ENCODE data around the gene RFX5.
"Not testable (repeated sequence)": the region's sequence is repeated elsewhere in the genome, so short reads cannot be mapped to it uniquely, and the experiment has no call there.

The RFX5 gene

DNA sequence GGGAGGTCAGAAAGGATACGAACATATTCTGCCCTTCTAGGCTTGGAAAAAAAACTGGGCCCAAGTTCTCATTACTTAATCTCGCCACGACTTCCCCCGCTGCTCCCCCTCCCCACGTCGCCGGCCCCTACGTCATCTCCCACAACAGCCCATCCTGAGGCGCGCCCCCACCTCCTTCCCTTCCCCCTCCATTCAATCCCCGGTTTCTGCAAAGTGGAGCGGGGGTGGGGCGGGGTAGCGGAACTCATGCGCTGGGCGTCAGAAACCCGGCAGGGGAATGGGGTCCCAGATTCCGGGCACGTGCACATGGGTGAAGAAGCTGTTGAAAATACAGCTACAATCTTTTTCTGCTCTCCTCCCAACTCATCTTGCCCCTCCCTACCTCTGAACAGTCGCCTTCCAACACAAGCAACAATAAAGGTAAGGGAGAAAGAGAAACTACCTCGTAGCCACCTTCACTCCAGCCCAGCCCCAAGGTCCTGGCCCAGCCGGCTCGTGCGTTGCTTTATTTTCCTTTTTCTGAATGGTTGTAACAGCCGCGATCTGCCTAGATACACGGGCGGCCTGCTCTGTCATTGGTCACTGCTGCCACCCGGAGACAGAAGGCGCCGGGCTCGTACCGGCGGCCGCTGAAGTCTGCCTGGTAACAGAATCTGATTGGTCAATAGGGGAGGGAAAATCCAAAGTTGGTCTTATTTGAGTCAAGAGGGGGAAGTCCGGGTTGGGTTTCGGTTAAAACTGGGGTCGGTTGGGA, at the start of gene RFX5:
Gene RFX5, minus strand, starts transcription at position 484 of the 754 bp plus-strand sequence. CDS start 932 bp downstream, outside the sequence.
- peak; percentile 97 to 99 for DNase-seq

DNA sequence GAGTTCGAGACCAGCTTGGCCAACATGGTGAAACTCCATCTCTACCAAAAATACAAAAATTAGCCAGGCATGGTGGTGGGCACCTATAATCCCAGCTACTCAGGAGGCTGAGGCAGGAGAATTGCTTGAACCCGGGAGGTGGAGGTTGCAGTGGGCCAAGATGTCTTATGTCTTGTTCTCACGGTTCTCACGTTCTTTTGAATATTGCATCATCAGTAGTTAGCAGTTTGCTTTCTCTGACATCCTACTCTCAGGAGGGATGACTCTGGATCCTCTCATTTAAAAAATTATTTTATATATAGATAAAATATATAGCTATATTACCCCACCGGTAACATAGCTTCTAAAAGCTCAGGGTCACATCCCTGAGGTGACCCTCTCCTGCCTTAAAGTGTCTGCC, 49.2 kb upstream of the RFX5 start:
- not testable (repeated sequence) for DNase-seq

DNA sequence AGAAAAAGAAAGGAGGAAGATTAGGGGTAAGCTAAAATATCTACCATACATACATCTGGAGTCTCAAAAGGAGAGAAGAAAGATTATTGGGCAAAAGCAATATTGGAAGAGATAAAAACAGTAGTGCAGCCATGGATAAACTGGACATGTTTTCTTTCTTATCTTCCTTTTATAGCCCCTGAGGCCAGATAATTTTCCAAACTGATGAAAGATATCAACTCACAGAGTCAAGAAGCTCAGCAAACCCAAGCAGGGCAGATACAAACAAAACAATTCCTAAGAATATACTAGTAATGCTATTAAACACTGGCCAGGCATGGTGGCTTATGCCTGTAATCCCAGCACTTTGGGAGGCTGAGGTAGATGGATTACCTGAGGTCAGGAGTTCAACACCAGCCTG, 46.5 kb upstream of the RFX5 start:
- no peak for DNase-seq

DNA sequence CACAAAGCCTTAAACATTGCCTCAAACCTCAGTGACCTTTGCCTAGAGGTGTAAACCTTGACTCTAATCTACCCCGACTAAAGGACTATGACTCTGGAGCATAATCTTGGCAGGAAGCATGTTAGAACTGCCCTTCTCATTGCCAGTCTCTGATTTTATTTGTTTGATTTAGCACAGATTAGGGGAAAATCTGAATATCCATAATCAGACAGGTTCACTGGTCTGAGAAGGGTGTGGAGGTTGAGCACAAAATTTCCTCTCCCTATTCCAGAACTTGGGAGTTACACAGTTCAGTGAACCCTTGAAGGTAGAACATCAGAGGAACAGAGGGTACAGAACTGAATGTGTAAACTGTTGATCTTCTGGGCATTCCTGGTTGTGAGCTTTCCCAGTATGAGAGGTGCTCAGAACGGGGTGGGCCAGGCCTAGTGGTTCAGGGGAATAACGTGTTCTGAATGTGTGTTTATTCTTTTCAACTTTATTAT, 44.1 kb upstream of the RFX5 start:
- DNase-seq = no peak

DNA sequence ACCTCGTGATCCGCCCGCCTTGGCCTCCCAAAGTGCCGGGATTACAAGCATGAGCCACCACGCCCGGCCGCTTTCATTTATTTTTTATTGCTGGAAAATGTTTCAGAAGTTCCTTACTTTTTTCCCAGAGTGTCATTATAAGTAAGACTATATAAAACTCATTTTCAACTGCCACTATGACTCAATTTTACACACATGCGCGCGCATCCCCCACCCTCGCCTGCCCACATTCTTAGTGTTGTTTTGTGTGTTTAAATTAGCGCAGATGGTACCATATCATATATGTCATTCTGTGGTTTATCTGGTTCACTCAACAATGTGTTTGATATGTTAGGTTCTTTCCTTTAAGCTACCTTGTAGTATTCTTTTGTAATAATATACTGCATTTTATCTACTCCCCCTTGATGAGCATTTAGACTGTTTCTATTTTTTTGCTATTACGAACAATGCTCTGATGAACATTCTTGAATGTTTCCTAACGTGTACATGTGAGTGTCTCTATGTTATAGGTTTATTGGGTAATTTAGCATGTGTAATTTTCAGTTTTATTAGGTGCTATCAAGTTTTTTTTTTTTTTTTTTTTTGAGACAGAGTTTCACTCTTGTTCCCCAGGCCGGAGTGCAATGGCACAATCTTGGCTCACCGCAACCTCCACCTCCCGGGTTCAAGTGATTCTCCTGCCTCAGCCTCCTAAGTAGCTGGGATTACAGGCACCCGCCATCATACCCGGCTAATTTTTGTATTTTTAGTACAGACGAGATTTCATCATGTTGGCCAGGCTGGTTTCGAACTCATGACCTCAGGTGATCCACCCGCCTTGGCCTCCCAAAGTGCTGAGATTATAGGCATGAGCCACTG, 43.4 kb upstream of the RFX5 start:
- DNase-seq = not testable (repeated sequence)

DNA sequence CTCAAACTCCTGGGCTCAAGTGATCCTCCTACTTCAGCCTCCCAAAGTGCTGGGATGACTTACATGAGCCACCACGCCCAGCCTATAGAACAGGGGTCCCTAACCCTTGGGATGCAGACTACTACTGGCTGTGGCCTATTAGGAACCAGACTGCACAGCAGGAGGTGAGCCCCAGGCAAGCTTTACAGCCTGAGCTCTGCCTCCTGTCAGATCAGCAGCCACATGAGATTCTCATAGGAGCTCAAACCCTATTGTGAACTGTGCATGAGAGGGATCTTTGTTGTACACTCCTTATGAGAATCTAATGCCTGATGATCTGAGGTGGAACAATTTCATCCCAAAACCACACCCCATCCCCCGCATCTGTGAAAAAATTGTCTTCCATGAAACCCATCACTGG, 39.0 kb upstream of the RFX5 start:
- no peak for DNase-seq

DNA sequence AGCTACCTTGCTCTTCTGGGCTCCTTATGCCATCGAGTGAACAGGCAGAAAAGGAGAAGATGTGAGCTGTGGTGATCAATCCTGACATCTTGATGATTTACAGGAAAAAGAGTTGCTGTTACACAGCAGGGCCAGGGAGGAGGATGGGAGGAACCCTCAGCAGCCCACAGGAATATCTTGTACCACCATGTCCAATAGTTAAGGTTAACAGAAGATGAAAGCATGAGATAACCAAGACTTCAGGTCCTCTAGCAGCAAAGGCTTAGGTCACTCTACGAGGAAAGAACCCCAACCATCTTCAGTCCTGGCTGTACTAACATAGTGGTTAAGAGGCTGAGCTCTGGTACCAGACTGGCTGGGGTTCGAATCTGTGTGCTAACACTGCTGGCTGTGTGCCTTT, 37.5 kb upstream of the RFX5 start:
- no peak for DNase-seq

DNA sequence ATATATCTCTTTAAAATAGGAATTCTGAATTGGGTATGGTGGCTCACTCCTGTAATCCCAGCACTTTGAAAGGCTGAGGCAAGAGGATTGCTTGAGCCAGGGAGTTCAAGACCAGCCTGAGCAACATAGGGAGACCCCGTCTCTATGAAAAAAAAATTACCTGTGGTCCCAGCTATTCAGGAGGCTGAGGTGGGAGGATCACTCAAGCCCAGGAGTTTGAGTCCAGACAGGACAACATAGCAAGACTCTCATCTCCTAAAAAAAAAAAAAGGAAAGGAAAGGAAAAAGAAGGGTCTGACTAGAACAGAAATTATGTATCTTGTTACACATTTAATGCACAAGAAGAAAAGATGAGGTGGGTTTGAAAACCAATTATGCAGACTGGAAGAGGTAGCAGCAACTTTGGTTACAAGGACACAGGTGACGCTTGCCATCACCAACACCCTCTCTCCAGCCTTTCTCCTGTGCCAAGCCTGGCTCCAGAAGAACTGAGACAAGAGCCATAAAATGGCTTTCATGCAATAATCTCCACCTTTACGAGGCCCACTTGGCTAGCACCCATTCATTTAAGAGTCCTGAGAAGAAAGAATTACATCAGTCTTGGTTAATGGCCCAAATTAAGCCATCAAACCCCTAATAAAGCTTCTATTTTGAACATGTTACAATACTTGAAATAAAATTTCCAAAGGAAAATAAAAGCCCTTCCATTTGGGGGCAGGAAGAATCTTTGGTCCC, 30.3 kb upstream of the RFX5 start:
- no peak for DNase-seq

DNA sequence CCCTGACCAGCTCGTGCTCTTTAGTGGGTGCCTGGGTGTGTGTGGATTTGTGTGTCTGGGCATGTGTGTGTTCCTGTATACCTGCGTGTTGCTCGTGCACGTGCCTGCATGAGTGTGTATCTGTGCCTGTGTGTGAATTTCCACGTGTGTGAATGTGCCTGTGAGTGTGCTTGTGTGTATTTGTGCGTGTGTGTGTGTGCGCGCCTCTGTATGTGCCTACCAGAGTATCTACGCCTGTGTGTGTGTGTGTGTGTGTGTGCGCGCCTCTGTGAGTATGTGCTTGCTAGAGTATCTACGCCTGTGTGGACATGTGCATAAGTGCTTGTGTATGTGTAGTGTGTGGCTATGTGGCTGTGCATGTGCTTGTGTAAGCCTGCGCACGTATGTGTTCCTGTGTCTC, 26.1 kb upstream of the RFX5 start:
- no peak for DNase-seq

DNA sequence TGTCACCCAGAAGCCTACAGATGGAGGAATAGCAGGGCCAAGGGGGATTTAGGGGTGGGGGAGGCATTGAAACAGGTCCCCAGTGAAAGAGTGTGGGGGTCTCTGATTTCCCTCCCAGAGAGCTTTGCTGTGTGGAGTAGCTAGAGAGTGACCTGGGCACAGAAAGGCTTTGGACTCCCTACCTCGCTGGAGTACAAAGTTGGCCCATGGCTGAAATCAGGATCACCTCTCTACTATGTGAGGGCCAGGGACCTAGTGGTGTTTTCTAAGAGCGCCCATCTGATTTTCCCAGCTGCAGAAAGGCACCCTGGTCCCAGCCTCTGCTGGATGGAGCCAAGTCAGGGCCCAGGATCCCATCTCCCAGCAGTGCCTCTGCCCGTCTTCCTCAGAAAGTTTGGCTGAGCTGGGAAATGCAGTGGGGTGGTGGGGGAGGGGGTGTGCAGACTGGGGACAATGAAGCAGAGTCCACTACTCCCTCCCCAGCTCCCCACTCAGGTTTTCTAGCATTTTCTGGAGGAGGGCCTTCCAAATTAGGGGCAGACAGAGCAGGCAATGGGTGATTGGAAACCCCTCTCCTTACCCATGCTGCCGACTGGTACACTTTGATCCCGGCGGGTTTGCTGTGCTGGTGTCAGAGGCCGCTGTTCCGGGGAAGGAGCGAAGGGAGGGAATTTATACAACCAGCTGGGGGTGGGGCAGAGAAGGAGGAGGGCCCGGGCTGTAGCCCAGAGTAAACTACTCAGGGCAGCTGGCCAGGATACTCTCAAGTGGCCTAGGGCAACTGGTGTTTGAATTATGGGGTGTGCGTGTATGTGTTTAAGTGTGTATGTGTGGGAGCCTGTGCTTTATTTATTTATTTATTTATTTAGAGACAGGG, 25.2 kb upstream of the RFX5 start, which contains the start of gene SELENBP1:
Gene SELENBP1, minus strand, starts transcription at position 648 of the 877 bp plus-strand sequence. Its CDS starts 64 bp downstream, at position 584.
- DNase-seq = no peak

DNA sequence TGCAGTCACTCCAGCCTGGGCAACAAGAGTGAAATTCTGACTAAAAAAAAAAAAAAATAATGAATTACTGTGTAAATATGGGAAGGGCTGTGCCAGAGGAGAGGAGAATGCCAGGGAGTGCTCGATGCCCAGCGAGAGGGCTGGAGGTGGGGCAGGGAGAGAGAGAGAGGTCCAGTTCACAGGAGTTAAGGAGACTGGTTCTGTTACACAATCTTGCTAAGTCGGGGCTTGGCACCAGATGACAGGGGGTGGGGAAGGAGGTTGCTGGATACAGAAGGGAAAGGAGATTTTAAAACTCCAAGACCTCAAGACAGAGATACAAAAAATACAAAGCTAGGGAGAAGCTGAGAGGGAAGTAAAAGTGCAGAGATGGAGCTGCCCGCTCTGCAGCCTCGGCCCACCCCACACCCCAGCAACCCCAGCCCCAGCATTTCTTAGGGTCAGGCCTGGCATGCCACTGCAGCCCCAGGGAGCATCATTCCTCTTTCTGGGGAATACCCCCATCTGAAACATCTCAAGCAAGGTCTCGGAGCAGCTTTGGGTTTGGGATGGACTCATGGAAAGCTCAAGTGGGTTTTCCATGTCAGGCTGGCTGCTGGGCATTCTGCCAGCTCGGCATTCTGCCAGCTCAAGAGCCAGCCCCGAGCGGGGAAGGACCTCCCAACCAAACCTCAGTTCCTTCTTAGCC, 24.5 kb upstream of the RFX5 start:
- DNase-seq = no peak

DNA sequence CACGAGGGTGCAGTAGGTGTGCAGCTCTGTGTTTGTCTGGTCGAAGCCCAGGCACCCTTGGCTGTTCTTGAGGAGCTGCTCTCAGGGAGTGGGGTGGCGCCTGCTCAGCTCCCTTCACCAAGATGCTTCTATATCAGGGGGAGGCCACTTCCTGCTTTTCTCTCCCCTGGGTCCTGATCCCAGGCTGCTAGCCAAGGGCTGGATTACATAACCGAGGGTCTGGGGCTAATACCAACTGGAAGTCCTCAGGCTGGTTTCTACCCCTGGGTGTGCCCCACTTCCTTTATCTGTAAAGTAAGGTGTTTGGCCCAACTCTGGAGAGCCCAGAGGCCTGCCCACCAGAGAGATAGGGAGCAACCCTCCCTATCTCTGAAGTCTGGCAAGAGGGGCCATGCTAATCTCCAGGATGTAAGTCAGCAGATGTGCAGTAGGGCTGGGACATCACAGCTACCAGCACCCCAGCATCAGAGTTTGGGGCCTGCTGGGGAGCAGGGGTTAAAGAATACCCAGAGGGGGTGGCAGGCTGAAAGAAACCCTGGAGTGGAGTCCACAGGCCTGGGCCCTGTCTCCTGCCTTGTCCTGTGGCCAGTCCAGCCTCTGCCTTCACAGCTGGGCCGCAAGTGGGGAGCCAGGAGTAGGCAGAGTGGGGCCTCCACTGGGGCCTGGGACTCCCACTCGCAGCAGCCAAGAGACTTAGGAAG, 23.3 kb upstream of the RFX5 start:
- DNase-seq = no peak

DNA sequence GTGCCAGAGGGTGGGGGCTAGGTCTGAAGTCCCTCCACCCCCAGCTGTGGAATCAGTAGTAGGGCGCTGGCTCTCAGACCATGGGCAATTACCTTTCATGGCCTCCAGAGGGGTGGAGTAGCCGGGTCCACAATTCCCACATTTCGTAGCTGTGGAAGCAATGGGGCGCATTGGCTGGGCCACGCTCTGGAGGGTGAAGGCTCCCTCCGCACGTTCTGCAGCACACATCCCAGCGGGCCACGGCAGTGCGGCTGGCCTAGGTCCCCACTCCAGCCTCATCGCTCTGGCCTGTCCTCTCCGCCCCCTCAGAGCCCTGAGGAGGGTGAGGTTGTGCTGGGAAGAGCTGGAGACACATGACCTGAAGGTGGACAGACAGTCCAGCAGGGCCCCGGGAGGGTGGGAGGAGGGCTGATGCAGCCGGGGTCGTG, 22.6 kb upstream of the RFX5 start:
- DNase-seq = no peak

DNA sequence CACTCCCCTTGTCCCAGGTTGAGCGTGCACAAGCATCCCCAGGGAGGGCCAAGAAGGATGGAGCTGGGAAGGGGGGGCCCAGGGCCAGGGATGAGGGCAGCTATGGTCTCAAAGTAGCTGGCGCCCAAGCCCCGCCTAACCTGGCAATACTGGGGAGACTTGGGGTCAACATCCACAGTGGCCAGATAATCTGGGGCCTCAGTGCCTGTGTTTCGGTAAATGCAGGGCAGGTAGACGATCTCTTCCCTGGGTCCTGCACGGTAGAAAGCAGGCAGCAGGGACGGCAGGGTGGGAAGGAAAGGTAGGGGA, 22.2 kb upstream of the RFX5 start:
- DNase-seq = no peak

DNA sequence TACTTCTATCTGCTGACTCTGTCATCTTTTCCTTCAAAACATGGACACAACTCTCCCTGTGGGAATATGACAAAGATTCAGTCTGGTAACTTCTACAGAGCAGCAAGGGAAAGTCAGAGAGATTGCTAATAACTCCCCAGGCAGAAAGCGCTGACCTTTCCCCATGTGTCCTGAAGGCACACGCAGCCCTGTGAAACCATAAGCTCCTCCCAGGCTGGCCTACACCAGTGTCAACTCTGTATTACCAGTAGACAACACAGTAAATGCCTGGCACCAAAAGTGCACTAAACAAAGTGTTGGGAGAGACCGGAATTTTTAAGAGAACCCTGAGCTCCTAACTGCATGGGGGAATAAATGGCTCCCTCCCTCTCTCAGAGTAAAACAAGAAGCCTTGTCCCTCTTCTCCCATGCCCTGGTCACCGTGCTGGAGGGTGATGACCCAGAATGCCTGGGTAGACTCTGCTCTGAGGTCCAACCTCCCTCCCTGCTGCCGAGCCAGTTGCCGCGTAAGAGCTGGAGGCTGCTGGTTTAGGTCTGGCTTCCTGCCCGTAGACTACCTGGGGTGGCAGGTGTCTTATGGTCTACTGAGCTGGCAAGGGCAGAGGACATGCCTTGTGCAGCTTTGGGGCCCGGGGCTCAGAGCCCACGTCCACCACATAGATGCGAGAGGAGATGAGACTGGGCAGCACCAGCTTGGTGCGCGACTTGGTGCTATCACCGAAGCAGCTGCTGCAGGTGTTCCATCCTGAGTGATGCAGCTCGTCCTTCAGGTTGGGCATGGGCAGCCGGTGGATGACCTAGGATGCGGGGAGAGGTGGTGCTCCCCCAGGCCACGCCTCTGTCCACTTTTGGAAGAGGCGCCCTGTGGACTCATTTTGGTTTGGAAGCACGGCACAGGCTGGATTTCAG, 21.6 kb upstream of the RFX5 start:
- DNase-seq = no peak

DNA sequence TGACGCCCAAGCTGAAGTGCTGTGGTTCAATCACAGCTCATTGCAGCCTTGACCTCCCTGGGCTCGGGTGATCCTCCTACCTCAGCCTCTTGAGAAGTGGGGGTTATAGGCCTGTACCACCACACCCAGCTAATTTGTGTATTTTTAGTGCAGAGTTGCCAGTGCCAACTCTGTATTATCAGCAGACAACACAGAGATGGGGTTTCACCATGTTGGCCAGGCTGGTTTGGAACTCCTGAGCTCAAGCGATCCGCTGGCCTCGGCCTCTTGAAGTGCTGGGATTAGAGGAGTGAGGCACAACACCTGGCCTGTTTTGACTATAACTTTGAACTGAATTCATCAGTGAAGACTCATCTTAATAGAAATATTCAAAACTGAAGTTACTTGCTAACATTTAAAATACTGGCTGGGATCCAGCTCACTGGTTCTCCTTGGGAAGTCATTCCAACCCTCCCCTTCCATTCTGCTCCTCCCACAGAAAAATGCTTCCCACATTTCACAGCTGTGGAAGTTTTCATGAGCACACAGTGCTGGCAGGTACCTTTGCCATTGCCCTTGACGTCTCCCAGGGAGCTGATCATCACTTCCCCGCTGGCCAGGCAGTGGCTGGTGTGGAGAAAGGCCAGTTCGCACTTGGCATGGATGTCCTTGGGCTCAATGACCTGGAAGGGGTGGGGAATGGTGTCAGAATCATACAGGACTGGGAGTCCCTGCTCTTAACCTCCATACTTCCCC, 20.8 kb upstream of the RFX5 start:
- no peak for DNase-seq

DNA sequence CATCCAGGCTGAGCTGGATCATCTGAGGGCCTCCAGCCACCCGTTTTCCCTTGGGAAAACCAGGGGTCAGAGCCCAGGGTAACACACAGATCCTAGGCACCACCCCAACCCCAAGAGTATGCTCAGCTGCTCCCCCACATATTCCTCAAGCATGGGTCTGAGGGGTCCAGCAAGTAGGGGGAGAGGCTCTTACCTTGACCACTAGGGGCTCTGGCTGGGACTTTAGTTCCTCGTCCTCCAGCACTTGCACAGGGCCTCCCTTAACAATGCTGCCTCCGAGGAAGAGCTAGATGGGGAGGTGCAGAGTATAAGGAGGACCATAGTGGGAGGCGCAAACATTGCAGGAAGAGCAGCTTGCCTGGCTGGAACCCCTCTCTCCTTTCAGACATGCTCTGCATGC, 17.9 kb upstream of the RFX5 start:
- DNase-seq = no peak

DNA sequence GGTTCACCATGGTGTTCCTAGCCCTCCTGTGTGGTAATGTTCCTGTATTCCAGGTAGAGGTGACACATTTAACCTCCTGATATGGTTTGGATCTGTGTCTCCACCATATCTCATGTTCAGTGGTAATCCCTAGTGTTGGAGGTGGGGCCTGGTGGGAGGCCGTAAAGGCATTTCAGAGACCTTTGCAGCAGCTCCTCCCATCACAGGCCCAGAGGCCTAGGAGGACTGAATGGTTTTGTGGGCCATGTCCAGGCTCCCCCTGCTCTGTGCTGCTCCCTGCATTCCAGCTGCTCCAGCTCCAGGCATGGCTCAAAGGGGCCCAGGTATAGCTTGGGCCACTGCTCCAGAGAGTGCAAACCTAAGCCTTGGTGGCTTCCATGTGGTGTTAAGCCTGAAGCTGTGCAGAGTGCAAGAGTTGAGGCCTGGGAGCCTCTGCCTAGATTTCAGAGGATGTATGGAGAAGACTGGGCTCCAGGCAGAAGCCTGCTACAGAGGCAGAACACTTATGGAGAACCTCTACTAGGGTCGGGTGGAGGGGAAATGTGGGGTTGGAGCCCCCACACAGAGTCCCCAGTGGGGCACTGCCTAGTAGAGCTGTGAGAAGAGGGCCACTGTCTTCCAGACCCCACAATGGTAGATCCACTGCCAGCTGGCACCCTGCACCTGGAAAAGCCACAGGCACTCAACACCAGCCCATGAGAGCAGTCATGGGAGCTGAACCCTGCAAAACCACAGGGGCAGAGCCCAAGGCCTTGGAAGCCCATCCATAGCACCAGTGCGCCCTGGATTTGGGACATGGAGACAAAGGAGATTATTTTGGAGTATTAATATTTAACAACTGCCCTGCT, 15.5 kb upstream of the RFX5 start:
- DNase-seq = no peak

Data from CD4-positive, alpha-beta T cell treated with Interferon alpha-2 for 1 hour (primary cell).